ENCODE measurements around the gene ART3. TPM values are rescaled to one million over a fixed set of nuclear protein-coding genes. Genes with fewer than 3 reads are reported as not detected.

ART3 gene
- total and polyA plus RNA-seq, 3 donors from 2014 or later: 52.5 to 166 (median 73.9) TPM

GRCh38 chr4:76084542-76084941 lies 10.0 kb downstream of the ART3 start:
- TF ChIP-seq POLR2A (IDR thresholded peaks at IDR 0.05) (no peak), CTCF (IDR thresholded peaks at IDR 0.05) (no peak)
- H3K4me3 ChIP-seq: no peak overlapping the region
- H3K9me3 ChIP-seq: no peaks in the 10 kb centered on the region
- WGBS, 2 donors: 88 to 94% methylated on average over 1 of the region's 1 CpG
- H3K27me3 ChIP-seq: no peaks in the 10 kb centered on the region
- H3K36me3 ChIP-seq (ENCODE audit: low read depth, missing control alignments): no peaks in the 10 kb centered on the region
- no peaks in the 10 kb centered on the region for H3K4me1 ChIP-seq
- no peak overlapping the region for H3K27ac ChIP-seq
- DNase-seq: no peak
- intact Hi-C loops (cut with DNase I; ENCODE audit: low total_unique reads): no loop called here

GRCh38 chr4:76087007-76087769 lies 12.7 kb downstream of the ART3 start:
- H3K4me3 ChIP-seq: no peak overlapping the region
- no peaks in the 10 kb centered on the region for H3K36me3 ChIP-seq (ENCODE audit: low read depth, missing control alignments)
- intact Hi-C loops (cut with DNase I; ENCODE audit: low total_unique reads): no loop called here
- H3K27me3 ChIP-seq: no peaks in the 10 kb centered on the region
- 27 to 46% methylated on average over 12 to 13 of the region's 13 CpGs for WGBS, 2 donors
- peak; percentile 66 for DNase-seq
- H3K4me1 ChIP-seq: no peaks in the 10 kb centered on the region
- TF ChIP-seq CTCF (IDR thresholded peaks at IDR 0.05) (peak in 1 of 3 experiments; percentile 25), POLR2A (IDR thresholded peaks at IDR 0.05) (no peak)
- H3K9me3 ChIP-seq: no peaks in the 10 kb centered on the region
- H3K27ac ChIP-seq: no peak overlapping the region

- Histone ChIP-seq H3K4me3 (no peak overlapping the region), H3K9me3 (no peaks in the 10 kb centered on the region), H3K27me3 (no peaks in the 10 kb centered on the region), H3K36me3 (ENCODE audit: low read depth, missing control alignments) (no peaks in the 10 kb centered on the region), H3K4me1 (no peaks in the 10 kb centered on the region), H3K27ac (no peak overlapping the region)
- TF ChIP-seq CTCF (IDR thresholded peaks at IDR 0.05) (no peak), POLR2A (IDR thresholded peaks at IDR 0.05) (no peak)
- no peak for DNase-seq
- WGBS, 2 donors: 80 to 97% methylated on average over 2 of the region's 2 CpGs
- intact Hi-C loops (cut with DNase I; ENCODE audit: low total_unique reads): no loop called here
Measured at GRCh38 chr4:76088719-76089118, 14.2 kb downstream of the ART3 start.

- no peak overlapping the region for H3K4me3 ChIP-seq
- WGBS, 2 donors: 53 to 75% methylated on average over 7 of the region's 7 CpGs
- H3K4me1 ChIP-seq: no peaks in the 10 kb centered on the region
- intact Hi-C loops (cut with DNase I; ENCODE audit: low total_unique reads): no loop called here
- H3K36me3 ChIP-seq (ENCODE audit: low read depth, missing control alignments): no peaks in the 10 kb centered on the region
- peak; percentile 37 for DNase-seq
- no peak for TF ChIP-seq CTCF (IDR thresholded peaks at IDR 0.05)
- TF ChIP-seq POLR2A (IDR thresholded peaks at IDR 0.05): no peak
- H3K27me3 ChIP-seq: no peaks in the 10 kb centered on the region
- no peak overlapping the region for H3K27ac ChIP-seq
- H3K9me3 ChIP-seq: no peaks in the 10 kb centered on the region
Measured at GRCh38 chr4:76090241-76090691, 15.8 kb downstream of the ART3 start.

- H3K9me3 ChIP-seq: no peaks in the 10 kb centered on the region
- H3K27me3 ChIP-seq: no peaks in the 10 kb centered on the region
- no peak overlapping the region for H3K4me3 ChIP-seq
- 81 to 97% methylated on average over 2 of the region's 2 CpGs for WGBS, 2 donors
- H3K4me1 ChIP-seq: no peaks in the 10 kb centered on the region
- H3K36me3 ChIP-seq (ENCODE audit: low read depth, missing control alignments): no peaks in the 10 kb centered on the region
- intact Hi-C loops (cut with DNase I; ENCODE audit: low total_unique reads): no loop called here
- DNase-seq: no peak
- TF ChIP-seq POLR2A (IDR thresholded peaks at IDR 0.05) (no peak), CTCF (IDR thresholded peaks at IDR 0.05) (no peak)
- no peak overlapping the region for H3K27ac ChIP-seq
Measured at GRCh38 chr4:76091052-76091451, 16.5 kb downstream of the ART3 start.
